Ectodermal cell (in vitro differentiated cells): ENCODE measurements around the gene SEPTIN5.
"Not testable (repeated sequence)": the region's sequence is repeated elsewhere in the genome, so short reads cannot be mapped to it uniquely, and the experiment has no call there.

Source experiments
- H3K27ac ChIP-seq: 2 replicates; pipeline ENCODE4 v1.7.0; 2013; ENCODE audit warnings: mild to moderate bottlenecking, low read depth, low read length; ENCODE audit not compliant: insufficient read depth, poor library complexity, severe bottlenecking
- H3K27me3 ChIP-seq: 2 replicates; pipeline ENCODE4 v1.7.0; 2013; ENCODE audit warnings: mild to moderate bottlenecking, low read length; ENCODE audit not compliant: insufficient read depth, control insufficient read depth, poor library complexity, severe bottlenecking
- H3K36me3 ChIP-seq: one replicate; pipeline ENCODE4 v1.7.0; 2013; ENCODE audit warnings: low read length; ENCODE audit not compliant: control insufficient read depth, insufficient read depth
- H3K4me1 ChIP-seq: one replicate; pipeline ENCODE4 v1.7.0; 2013; ENCODE audit warnings: low read length; ENCODE audit not compliant: control insufficient read depth, insufficient read depth
- H3K4me3 ChIP-seq: 2 replicates; pipeline ENCODE4 v1.7.0; 2013; ENCODE audit warnings: low read depth, low read length, control low read depth; ENCODE audit not compliant: insufficient read depth
- H3K9me3 ChIP-seq: 2 replicates; pipeline ENCODE4 v1.7.0; 2013; ENCODE audit warnings: mild to moderate bottlenecking, low read length, moderate library complexity; ENCODE audit not compliant: control insufficient read depth
- WGBS, 2 experiments: methylation state at CpG; one replicate each; pipeline ENCODE4 v1.1.7; 2013; ENCODE audit warnings: missing lambda C conversion rate in 2 of 2; 5-methylcytosine and 5-hydroxymethylcytosine counted together

The SEPTIN5 gene

DNA sequence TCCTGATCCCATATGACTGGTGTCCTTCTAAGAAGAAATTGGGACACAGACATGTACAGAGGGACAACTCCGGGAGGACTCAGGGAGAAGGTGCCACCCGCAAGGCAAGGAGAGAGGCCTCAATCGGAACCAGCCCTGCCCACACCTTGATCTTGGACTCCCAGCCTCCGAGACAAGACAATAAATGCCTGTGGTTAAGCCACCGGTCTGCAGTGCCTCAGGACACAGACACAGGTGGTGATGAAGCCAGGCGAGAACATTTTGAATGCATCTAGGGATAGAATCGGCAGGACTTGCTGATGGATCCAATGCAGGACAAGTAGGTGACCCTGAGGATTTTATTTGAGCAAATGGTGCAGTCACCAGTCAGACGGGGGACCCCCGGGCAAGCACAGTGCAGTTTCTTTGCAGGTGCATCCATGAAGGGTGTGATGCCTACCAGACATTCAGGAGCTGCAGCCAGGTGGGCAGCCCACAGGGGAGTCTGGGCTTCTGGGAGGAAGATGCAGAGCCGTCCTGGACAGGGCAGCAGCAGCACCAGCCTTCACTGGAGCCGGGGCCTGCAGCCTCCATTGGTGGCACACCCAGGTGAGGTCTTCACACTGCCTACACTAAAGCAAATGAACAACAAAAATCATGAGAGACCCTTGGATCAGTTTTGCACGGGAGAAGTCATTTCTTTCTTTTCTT is 20.2 kb upstream of the SEPTIN5 start:
- Histone ChIP-seq H3K4me3 (no peak overlapping the region), H3K36me3 (no peaks in the 10 kb centered on the region), H3K4me1 (peaks cover 8% of the 10 kb centered on the region), H3K27me3 (no peaks in the 10 kb centered on the region), H3K9me3 (no peaks in the 10 kb centered on the region), H3K27ac (no peak overlapping the region)
- 90 to 91% methylated on average over 12 of the region's 12 CpGs for WGBS, 2 experiments

DNA sequence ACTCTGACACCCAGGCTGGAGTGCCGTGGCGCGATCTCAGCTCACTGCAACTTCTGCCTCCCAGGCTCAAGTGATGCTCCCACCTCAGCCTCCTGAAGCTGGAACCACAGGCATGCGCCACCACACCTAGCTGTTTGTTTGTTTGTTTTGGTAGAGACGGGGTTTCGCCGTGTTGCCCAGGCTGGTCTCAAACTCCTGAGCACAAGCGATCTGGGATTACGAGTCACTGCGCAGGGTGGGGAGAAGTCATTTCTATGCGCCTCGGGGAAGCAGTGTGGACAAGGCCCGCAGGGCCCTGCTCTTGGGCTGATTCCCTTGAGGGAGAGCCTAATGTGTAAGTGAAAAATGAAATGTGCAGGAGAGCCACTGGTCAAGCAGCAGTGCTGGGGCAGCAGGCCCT is 19.6 kb upstream of the SEPTIN5 start:
- no peaks in the 10 kb centered on the region for H3K36me3 ChIP-seq
- H3K4me1 ChIP-seq, result peaks cover 8% of the 10 kb centered on the region
- no peaks in the 10 kb centered on the region for H3K9me3 ChIP-seq
- no peak overlapping the region for H3K27ac ChIP-seq
- no peak overlapping the region for H3K4me3 ChIP-seq
- 84 to 89% methylated on average over 13 of the region's 13 CpGs for WGBS, 2 experiments
- H3K27me3 ChIP-seq, result no peaks in the 10 kb centered on the region

DNA sequence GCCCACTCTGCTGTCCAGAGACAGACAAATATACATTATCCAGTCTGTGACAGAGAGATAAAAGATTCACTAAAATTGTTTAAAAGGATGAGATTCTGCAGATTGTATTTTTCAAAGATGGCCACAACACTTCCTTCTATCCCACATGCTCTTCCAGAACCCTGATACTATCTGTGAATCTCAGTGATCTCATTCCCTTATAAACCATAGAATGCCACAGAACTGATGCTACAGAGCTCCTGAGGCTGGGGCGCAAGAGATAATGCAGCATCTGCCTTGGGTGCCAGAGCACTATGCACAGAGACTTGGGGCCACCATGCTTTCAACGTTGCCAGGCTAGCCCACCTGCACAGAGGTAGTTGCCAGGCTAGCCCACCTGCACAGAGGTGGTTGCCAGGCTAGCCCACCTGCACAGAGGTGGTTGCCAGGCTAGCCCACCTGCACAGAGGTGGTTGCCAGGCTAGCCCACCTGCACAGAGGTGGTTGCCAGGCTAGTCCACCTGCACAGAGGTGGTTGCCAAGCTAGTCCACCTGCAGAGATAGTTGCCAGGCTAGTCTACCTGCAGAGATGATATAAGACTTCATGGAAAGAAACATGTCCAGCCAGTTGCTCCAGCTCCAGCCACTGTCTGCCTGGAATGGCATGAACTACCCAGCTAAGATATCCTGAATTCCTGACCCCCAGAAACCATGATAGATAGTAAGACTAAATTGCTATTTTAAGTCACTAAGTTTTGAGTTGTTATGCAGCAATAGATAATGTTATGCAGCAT is 17.6 kb upstream of the SEPTIN5 start:
- Histone ChIP-seq H3K27ac (no peak overlapping the region), H3K36me3 (no peaks in the 10 kb centered on the region), H3K4me3 (no peak overlapping the region), H3K4me1 (peaks cover under 1% of the 10 kb centered on the region), H3K27me3 (no peaks in the 10 kb centered on the region), H3K9me3 (no peaks in the 10 kb centered on the region)
- 90 to 93% methylated on average over 2 of the region's 2 CpGs for WGBS, 2 experiments

DNA sequence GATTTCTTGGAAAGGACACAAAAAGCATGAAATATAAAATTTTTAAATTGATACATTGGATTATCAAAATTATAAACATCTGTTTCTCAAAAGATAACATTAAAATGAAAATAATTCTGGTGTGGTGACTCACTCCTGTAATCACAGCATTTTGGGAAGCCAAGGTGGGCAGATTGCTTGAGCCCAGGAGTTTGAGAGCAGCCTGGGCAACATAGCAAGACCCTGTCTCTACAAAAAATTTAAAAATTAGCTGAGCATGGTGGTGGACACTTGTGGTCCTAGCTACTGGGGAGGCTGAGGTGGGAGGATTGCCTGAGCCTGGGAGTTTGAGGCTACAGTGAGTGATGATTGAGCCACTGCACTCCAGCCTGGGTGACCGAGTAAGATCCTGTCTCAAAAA is 16.4 kb upstream of the SEPTIN5 start:
- not testable (repeated sequence) for H3K27me3 ChIP-seq, H3K27ac ChIP-seq, H3K4me3 ChIP-seq, H3K36me3 ChIP-seq, H3K9me3 ChIP-seq, H3K4me1 ChIP-seq
- 93 to 100% methylated on average over 1 of the region's 1 CpG for WGBS, 2 experiments

DNA sequence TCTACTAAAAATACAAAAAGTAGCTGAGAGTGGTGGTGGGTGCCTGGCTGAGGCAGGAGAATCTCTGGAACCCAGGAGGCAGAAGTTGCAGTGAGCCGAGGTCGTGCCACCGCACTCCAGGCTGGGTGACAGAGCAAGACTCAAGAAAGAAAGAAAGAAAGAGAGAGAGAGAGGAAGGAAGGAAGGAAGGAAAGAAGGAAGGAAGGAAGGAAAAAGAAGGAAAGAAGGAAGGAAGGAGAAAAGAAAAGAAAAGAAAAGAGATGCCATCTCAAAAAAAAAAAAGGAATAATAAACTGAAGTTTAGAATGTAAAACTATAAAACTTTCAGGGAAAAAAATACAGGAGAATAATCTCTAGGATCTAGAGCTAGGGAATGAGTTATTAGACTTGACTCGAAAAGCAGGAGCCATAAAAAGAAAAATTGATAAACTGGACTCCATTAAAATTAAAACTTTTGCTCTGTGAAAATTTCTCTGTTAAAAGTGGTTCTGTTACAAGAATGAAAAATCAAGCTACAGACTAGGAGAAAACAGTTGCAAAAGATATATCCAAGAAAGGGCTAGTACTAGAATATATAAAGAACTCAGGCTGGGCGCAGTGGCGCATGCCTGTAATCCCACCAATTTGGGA is 13.4 kb upstream of the SEPTIN5 start:
- no peak overlapping the region for H3K4me3 ChIP-seq
- 95 to 96% methylated on average over 6 of the region's 6 CpGs for WGBS, 2 experiments
- no peak overlapping the region for H3K27ac ChIP-seq
- H3K9me3 ChIP-seq, result no peaks in the 10 kb centered on the region
- no peaks in the 10 kb centered on the region for H3K27me3 ChIP-seq
- peaks cover 4% of the 10 kb centered on the region for H3K4me1 ChIP-seq
- no peaks in the 10 kb centered on the region for H3K36me3 ChIP-seq

DNA sequence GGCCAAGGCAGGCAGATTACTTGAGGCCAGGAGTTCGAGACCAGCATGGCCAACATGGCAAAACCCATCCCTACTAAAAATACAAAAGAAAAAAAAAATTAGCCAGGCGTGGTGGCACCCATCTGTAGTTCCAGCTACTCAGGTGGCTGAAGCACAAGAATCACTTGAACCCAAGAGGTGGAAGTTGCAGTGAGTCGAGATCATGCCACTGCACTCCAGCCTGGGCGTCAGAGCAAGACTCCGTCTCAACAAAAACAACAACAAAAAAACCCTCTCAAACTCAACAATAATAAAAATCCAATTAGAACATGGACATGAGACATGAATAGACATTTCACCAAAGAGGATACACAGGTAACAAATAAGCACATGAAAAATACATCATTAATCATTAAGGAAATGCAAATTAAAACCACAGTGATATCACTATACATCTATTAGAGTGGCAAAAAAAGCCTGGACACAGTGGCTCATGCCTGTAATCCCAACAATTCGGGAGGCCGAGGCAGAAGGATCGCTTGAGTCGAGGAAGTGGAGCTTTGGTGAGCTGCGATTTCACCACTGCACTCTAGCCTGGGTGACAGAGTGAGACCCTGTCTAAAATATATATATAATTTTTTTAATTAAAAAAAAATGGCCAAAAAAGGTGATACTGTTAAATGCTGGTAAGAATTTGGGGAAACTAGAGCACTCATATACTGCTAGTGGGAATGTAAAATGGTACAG is 12.7 kb upstream of the SEPTIN5 start:
- H3K27ac ChIP-seq, result no peak overlapping the region
- 83% methylated on average over 10 of the region's 10 CpGs for WGBS, 2 experiments
- H3K4me1 ChIP-seq, result peaks cover 4% of the 10 kb centered on the region

DNA sequence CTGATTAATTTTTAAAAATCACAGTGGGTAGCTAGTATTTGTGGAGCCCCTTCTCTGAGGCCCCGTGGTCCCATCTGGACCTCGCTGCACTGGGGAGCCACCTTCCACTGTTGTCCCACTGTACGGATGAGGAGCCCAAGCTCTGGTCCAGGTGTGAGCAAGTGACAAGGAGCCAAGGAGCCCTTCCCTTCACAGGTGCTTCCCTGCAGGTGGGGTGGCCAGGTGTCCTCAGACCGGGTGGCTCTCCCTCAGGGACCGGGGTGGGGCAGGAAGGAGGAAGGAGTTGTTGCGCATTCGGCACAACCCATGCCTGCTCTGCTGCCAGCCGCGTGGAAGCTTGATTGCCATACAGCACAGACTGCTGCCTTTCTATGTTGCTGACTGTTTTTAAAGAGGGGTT is 10.4 kb upstream of the SEPTIN5 start:
- Histone ChIP-seq H3K9me3 (no peaks in the 10 kb centered on the region), H3K36me3 (no peaks in the 10 kb centered on the region), H3K4me3 (no peak overlapping the region), H3K27ac (no peak overlapping the region), H3K27me3 (no peaks in the 10 kb centered on the region), H3K4me1 (peaks cover 4% of the 10 kb centered on the region)
- 89 to 92% methylated on average over 9 of the region's 9 CpGs for whole genome bisulfite sequencing, 2 experiments

More for the DNA sequence above, 12.7 kb upstream of the SEPTIN5 start:
- Histone ChIP-seq H3K36me3 (no peaks in the 10 kb centered on the region), H3K9me3 (no peaks in the 10 kb centered on the region), H3K4me3 (no peak overlapping the region), H3K27me3 (no peaks in the 10 kb centered on the region)

DNA sequence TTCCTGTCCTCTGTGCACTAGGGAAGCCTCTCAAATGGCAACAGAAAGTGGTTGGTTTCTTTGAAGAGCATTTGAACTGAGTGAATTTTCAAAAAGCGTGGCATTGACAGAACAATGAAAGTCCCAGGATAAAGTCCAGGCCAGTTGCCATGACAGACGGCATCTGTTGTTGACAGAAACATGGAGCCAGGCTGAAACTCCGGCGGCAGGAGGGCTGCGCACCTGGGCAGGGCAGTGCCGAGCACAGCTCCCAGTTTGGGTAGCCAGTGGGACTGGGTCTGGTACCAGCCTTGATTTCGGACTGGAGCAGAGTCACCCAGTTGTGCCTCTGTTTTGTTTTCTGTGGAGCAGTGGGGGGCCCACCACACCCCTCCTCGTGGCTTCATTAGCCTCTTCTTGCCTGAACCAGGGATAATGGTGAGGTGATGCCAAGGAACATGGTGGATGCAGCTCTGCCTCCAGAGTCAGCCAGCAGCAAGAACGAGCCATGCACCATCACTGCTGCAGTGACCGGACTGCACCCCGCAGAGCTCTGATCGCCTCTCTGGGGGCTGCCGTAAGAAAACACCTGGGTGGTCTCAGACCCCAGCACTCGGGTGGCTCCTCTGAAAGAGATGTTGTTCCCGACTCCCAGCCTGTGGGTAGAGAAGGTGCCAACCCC is 9.8 kb upstream of the SEPTIN5 start:
- no peaks in the 10 kb centered on the region for H3K9me3 ChIP-seq
- WGBS, 2 experiments, result 88% methylated on average over 15 of the region's 15 CpGs

DNA sequence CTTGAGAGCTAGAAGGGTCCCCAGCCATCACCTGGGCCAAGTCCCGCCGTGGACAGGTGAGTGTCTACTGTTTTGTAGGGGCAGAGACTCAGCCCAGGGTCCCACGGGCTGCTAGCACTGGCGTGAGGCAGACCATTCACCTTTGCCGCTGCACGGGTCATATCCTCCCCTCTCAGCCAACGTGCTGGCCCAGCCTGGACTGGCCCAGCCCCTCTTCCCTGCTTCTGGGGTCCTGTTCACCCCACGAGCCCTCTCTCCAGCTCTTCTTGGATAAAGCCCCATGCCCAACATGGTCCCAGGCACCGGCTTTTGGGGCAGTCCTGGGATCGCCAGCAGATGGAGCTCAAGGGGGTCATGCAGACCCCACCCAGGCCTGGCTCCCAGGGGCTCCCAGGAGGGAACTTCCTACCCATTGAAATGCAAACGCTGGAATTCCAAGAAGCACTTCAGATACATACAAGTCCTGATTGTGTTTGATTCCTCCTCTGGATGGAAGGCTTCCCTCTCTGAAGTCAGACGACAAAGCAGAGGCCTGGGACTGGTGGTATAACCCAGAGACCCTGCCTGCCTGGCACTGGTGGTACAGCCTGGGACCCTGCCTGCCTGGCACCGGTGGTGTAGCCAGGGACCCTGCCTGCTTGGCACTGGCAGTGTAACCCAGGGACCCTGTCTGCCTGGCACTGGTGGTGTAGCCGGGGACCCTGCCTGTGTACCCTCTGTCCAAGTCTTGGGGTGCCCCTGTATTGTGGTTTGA is 8.9 kb upstream of the SEPTIN5 start:
- H3K27me3 ChIP-seq, result no peaks in the 10 kb centered on the region
- 42 to 45% methylated on average over 14 of the region's 14 CpGs for WGBS, 2 experiments
- H3K9me3 ChIP-seq, result no peaks in the 10 kb centered on the region
- no peak overlapping the region for H3K27ac ChIP-seq
- H3K4me3 ChIP-seq, result no peak overlapping the region
- no peaks in the 10 kb centered on the region for H3K36me3 ChIP-seq
- peaks cover 4% of the 10 kb centered on the region for H3K4me1 ChIP-seq

More for the DNA sequence above, 9.8 kb upstream of the SEPTIN5 start:
- Histone ChIP-seq H3K4me1 (peaks cover 4% of the 10 kb centered on the region), H3K27ac (no peak overlapping the region), H3K4me3 (no peak overlapping the region), H3K27me3 (no peaks in the 10 kb centered on the region), H3K36me3 (no peaks in the 10 kb centered on the region)
